K562 (cell line): ENCODE data around the gene PSMA5. TPM values are rescaled to one million over a fixed set of nuclear protein-coding genes. Genes with fewer than 3 reads are reported as not detected.
A peak's percentile ranks its signal among the peaks of the same experiment; 100 is the strongest.

ENCODE experiments used
- CHD2 ChIP-seq: IDR thresholded peaks from 2 replicates; pipeline ENCODE4 v1.6.1; 2011; ENCODE audit warnings: low read depth, low read length
- JUNB ChIP-seq: fragments of 450-650 bp; formaldehyde crosslinking; conservative IDR thresholded peaks from 2 replicates; pipeline ENCODE4 v1.4.0; 2020; ENCODE audit warnings: mild to moderate bottlenecking
- KAT8 ChIP-seq: fragments of 450-650 bp; IDR thresholded peaks from 2 replicates; pipeline ENCODE4 v1.6.1; 2016; ENCODE audit warnings: low read depth, mild to moderate bottlenecking
- NFE2L1 ChIP-seq: fragments of 450-650 bp; IDR thresholded peaks from 2 replicates; pipeline ENCODE4 v1.6.1; 2016; ENCODE audit warnings: missing genetic modification characterization, low read depth, mild to moderate bottlenecking, missing compliant biosample characterization, moderate library complexity, borderline replicate concordance
- NR2C2 ChIP-seq, 2 experiments: fragments of 200-800 bp in 1 of 2; sonication (Bioruptor generic) in 1 of 2; sonication (generic) in 1 of 2; formaldehyde crosslinking in 1 of 2; IDR thresholded peaks; 2 replicates each; pipeline versions ENCODE4 v1.6.1 to v1.8.0; 2016 to 2022; ENCODE audit warnings: mild to moderate bottlenecking in 1 of 2, missing compliant biosample characterization in 1 of 2, missing genetic modification characterization in 1 of 2, missing genetic modification reagents in 1 of 2
- PREB ChIP-seq: sonication (generic); formaldehyde crosslinking; IDR thresholded peaks from 2 replicates; pipeline ENCODE4 v1.8.1; 2023; ENCODE audit warnings: mild to moderate bottlenecking, missing genetic modification reagents
- SMAD3 ChIP-seq: fragments of 450-650 bp; formaldehyde crosslinking; conservative IDR thresholded peaks from 2 replicates; pipeline ENCODE4 v1.4.0; 2020; ENCODE audit warnings: mild to moderate bottlenecking
- SMARCA4 ChIP-seq: fragments of 450-650 bp; IDR thresholded peaks from 2 replicates; pipeline ENCODE4 v1.6.1; 2016
- SMARCC2 ChIP-seq: fragments of 450-650 bp; IDR thresholded peaks from 2 replicates; pipeline ENCODE4 v1.6.1; 2017; ENCODE audit warnings: antibody characterized with exemption, moderate library complexity, mild to moderate bottlenecking, low read depth
- THAP12 ChIP-seq: fragments of 250-450 bp; sonication (Bioruptor Pico); IDR thresholded peaks from 2 replicates; pipeline ENCODE4 v1.9.0; 2021; ENCODE audit warnings: mild to moderate bottlenecking, inconsistent platforms
- TSC22D4 ChIP-seq: fragments of 450-650 bp; IDR thresholded peaks from 2 replicates; pipeline ENCODE4 v1.6.1; 2016; ENCODE audit warnings: missing genetic modification characterization, missing biosample characterization, control low read depth
- ZBTB40 ChIP-seq, 2 experiments: fragments of 450-650 bp in 1 of 2; sonication (generic) in 1 of 2; formaldehyde crosslinking in 1 of 2; IDR thresholded peaks; 2 replicates each; pipeline versions ENCODE4 v1.7.1 to v1.9.0; 2016 to 2022; ENCODE audit warnings: inconsistent platforms in 1 of 2, mild to moderate bottlenecking in 1 of 2, missing genetic modification reagents in 1 of 2
- ZNF695 ChIP-seq: fragments of 450-650 bp; formaldehyde crosslinking; IDR thresholded peaks from 2 replicates; pipeline ENCODE4 v1.4.0; 2020; ENCODE audit warnings: mild to moderate bottlenecking, moderate library complexity
- polyA plus RNA-seq, 8 experiments: library from polyadenylated mRNA; depleted of rRNA in 4 of 8; stranded (reverse) in 5 of 8; unstranded in 3 of 8; fragments of >200 nt; fragmentation: Nextera tagmentation in 2 of 8; fragmentation: Illumina TruSeq in 1 of 8; extraction: Ambion mirVana in 2 of 8; extraction: Trizol in 1 of 8; gene quantifications; 2 replicates each; pipeline versions ENCODE4 v1.2.1 to v1.2.3, GENCODE V29; 2011 to 2014; ENCODE audit warnings: inconsistent platforms in 1 of 8, missing spikeins in 1 of 8
- total RNA-seq, 7 experiments: library from RNA; depleted of rRNA in 6 of 7; stranded (reverse); fragments of >200 nt in 6 of 7; fragmentation: Illumina TruSeq in 2 of 7; extraction: Trizol in 2 of 7; gene quantifications; 2 replicates each; pipeline versions ENCODE4 v1.2.1 to v1.2.3, GENCODE V29; 2011 to 2021; ENCODE audit warnings: low replicate concordance in 1 of 7

The PSMA5 gene
- total and polyA plus RNA-seq, 9 of the 15 experiments (the other 6 are each of a cell fraction or from before 2014, with no cell fraction given): 82.6 to 542 (median 287) TPM

GRCh38 chr1:109425391-109426280, 612 bp downstream of the PSMA5 start (continued):
- TF ChIP-seq SMARCC2: peak; percentile 69
- no peak for TF ChIP-seq ZNF695 (CRISPR knock-in tag)
- no peak; the same call in 1 of the 2 replicates for TF ChIP-seq PREB (CRISPR knock-in tag)
- TF ChIP-seq SMAD3 (CRISPR knock-in tag): no peak
- no peak for TF ChIP-seq JUNB (CRISPR knock-in tag)
- no peak for TF ChIP-seq TSC22D4 (tag)
- TF ChIP-seq SMARCA4: peak; percentile 75
- no peak for TF ChIP-seq THAP12 (CRISPR knock-in tag)
- TF ChIP-seq KAT8: no peak
- no peak for TF ChIP-seq NR2C2 (CRISPR knock-in tag; IDR thresholded peaks at IDR 0.05)
- TF ChIP-seq NR2C2 (tag; IDR thresholded peaks at IDR 0.05): no peak
- TF ChIP-seq CHD2: no peak
- no peak; the same call in 1 of the 2 replicates for TF ChIP-seq NFE2L1 (tag)
- TF ChIP-seq ZBTB40 (IDR thresholded peaks at IDR 0.05): 0 out of 2 replicates have a peak, but pooled peaks have one; percentile 6
- no peak for TF ChIP-seq ZBTB40 (CRISPR knock-in tag; IDR thresholded peaks at IDR 0.05)
